SK-N-SH treated with all-trans-retinoic acid at 6 μM for 48 hours (cell line): Measurements from ENCODE around the gene E2F2.

ENCODE experiments used
- ATAC-seq: fragments of 200-7000 bp; cut with Tn5 transposase; 3 replicates; pipeline ENCODE4 v1.9.1; 2020; ENCODE audit warnings: mild to moderate bottlenecking, moderate library complexity
- ARNTL ChIP-seq: fragments of 450-650 bp; formaldehyde crosslinking; IDR thresholded peaks from 2 replicates; pipeline ENCODE4 v1.5.0; 2020; ENCODE audit warnings: low read depth, mild to moderate bottlenecking, moderate library complexity, borderline replicate concordance
- CSDC2 ChIP-seq: fragments of 250-450 bp; sonication (Bioruptor Pico); IDR thresholded peaks from 2 replicates; pipeline ENCODE4 v1.5.0; 2020; ENCODE audit warnings: mild to moderate bottlenecking, moderate library complexity
- ESRRG ChIP-seq: fragments of 250-450 bp; sonication (Bioruptor Pico); IDR thresholded peaks from 2 replicates; pipeline ENCODE4 v1.6.1; 2021; ENCODE audit warnings: mild to moderate bottlenecking
- GLIS3 ChIP-seq: fragments of 250-450 bp; sonication (Bioruptor Pico); IDR thresholded peaks from 2 replicates; pipeline ENCODE4 v1.5.0; 2020; ENCODE audit warnings: mild to moderate bottlenecking, moderate library complexity
- ISL1 ChIP-seq: fragments of 250-450 bp; sonication (Bioruptor Pico); IDR thresholded peaks from 2 replicates; pipeline ENCODE4 v2.1.2; 2022; ENCODE audit warnings: mild to moderate bottlenecking, moderate library complexity
- OSR1 ChIP-seq: fragments of 250-450 bp; sonication (Bioruptor Pico); IDR thresholded peaks from 2 replicates; pipeline ENCODE4 v1.8.0; 2022; ENCODE audit warnings: moderate library complexity, mild to moderate bottlenecking, inconsistent platforms
- PATZ1 ChIP-seq: fragments of 250-450 bp; sonication (Bioruptor Pico); IDR thresholded peaks from 2 replicates; pipeline ENCODE4 v1.8.0; 2020; ENCODE audit warnings: mild to moderate bottlenecking, moderate library complexity, borderline replicate concordance
- POU6F1 ChIP-seq: fragments of 250-450 bp; sonication (Bioruptor Pico); IDR thresholded peaks from 2 replicates; pipeline ENCODE4 v1.8.0; 2021; ENCODE audit warnings: low read depth, mild to moderate bottlenecking, moderate library complexity, borderline replicate concordance
- PPARA ChIP-seq: fragments of 250-450 bp; sonication (Bioruptor Pico); IDR thresholded peaks from 2 replicates; pipeline ENCODE4 v1.5.0; 2020; ENCODE audit warnings: mild to moderate bottlenecking, borderline replicate concordance
- SNAI2 ChIP-seq: fragments of 250-450 bp; sonication (Bioruptor Pico); IDR thresholded peaks from 2 replicates; pipeline ENCODE4 v1.5.0; 2020; ENCODE audit warnings: mild to moderate bottlenecking, moderate library complexity
- TCF4 ChIP-seq: fragments of 250-450 bp; sonication (Bioruptor Pico); IDR thresholded peaks from 2 replicates; pipeline ENCODE4 v1.8.0; 2021; ENCODE audit warnings: mild to moderate bottlenecking, moderate library complexity, borderline replicate concordance
- TOX ChIP-seq: fragments of 250-450 bp; sonication (Bioruptor Pico); IDR thresholded peaks from 2 replicates; pipeline ENCODE4 v1.8.0; 2021; ENCODE audit warnings: mild to moderate bottlenecking, moderate library complexity, borderline replicate concordance
- ZC3H10 ChIP-seq: fragments of 250-450 bp; sonication (Bioruptor Pico); IDR thresholded peaks from 2 replicates; pipeline ENCODE4 v1.5.1; 2021; ENCODE audit warnings: mild to moderate bottlenecking, moderate library complexity
- ZFP3 ChIP-seq: fragments of 250-450 bp; sonication (Bioruptor Pico); IDR thresholded peaks from 2 replicates; pipeline ENCODE4 v1.5.0; 2020; ENCODE audit warnings: mild to moderate bottlenecking, moderate library complexity
- ZFP30 ChIP-seq: fragments of 450-650 bp; formaldehyde crosslinking; IDR thresholded peaks from 2 replicates; pipeline ENCODE4 v1.5.0; 2022; ENCODE audit warnings: mild to moderate bottlenecking, moderate library complexity
- ZNF565 ChIP-seq: fragments of 450-650 bp; formaldehyde crosslinking; conservative IDR thresholded peaks from 2 replicates; pipeline ENCODE4 v1.5.0; 2020; ENCODE audit warnings: low read depth, mild to moderate bottlenecking, moderate library complexity
- ZNF70 ChIP-seq: fragments of 450-650 bp; formaldehyde crosslinking; IDR thresholded peaks from 2 replicates; pipeline ENCODE4 v1.5.0; 2020; ENCODE audit warnings: mild to moderate bottlenecking, moderate library complexity
- ZNF8 ChIP-seq: fragments of 450-650 bp; formaldehyde crosslinking; IDR thresholded peaks from 2 replicates; pipeline ENCODE4 v1.5.0; 2020; ENCODE audit warnings: mild to moderate bottlenecking, moderate library complexity
- TF ChIP-seq, protein P1 (sequence below): fragments of 250-450 bp; sonication (Bioruptor Pico); IDR thresholded peaks from 2 replicates; pipeline ENCODE4 v1.5.1; 2021; ENCODE audit warnings: mild to moderate bottlenecking, moderate library complexity
- TF ChIP-seq, protein P2 (sequence below): fragments of 250-450 bp; sonication (Bioruptor Pico); IDR thresholded peaks from 2 replicates; pipeline ENCODE4 v1.5.0; 2020; ENCODE audit warnings: mild to moderate bottlenecking, moderate library complexity

E2F2 gene

DNA sequence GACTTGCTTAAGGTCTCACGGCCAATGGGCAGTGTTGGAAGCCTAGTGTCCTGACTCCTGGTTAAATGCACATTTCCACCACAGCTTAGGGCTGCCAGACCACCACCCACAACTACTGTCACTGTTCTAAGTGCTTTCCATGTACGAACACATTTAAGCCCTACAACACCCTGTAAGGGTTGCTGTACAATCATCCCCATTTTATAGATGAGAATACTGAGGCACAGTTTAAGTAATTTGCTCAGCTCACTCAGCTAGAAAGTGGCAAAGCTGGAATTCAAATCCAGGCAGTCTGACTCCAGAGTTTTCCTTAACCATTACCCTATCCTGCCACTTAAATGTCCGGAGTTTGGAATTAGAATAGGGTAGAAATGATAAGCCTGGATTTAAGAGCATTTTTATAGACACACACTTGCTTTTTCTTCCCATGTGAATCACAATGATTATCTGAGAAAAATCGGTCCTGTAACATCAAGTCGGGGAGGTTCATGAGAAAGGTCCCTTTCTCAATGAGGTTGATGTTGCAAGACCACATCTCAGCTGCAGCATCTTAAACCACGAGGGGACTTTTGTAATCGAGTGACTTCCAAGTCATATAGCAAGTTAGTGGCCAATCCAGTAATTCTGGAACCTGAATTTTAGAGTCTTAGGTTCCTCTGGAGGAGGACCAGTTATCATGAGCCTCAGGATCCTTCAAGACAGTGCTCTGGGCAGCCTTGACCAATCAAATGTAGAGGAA lies 8.6 kb downstream of the E2F2 start:
- ATAC-seq: no peak
- TF ChIP-seq ZFP30 (CRISPR knock-in tag): no peak
- TF ChIP-seq ZNF565 (CRISPR knock-in tag): no peak
- TF ChIP-seq ISL1 (CRISPR knock-in tag): no peak
- TF ChIP-seq POU6F1 (CRISPR knock-in tag): no peak
- no peak for TF ChIP-seq PATZ1
- no peak for TF ChIP-seq ARNTL (CRISPR knock-in tag)
- no peak for TF ChIP-seq ESRRG (CRISPR knock-in tag)
- TF ChIP-seq TCF4 (CRISPR knock-in tag): no peak
- no peak for TF ChIP-seq ZNF8 (CRISPR knock-in tag)
- TF ChIP-seq, protein P1, sequence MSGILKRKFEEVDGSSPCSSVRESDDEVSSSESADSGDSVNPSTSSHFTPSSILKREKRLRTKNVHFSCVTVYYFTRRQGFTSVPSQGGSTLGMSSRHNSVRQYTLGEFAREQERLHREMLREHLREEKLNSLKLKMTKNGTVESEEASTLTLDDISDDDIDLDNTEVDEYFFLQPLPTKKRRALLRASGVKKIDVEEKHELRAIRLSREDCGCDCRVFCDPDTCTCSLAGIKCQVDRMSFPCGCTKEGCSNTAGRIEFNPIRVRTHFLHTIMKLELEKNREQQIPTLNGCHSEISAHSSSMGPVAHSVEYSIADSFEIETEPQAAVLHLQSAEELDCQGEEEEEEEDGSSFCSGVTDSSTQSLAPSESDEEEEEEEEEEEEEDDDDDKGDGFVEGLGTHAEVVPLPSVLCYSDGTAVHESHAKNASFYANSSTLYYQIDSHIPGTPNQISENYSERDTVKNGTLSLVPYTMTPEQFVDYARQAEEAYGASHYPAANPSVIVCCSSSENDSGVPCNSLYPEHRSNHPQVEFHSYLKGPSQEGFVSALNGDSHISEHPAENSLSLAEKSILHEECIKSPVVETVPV: no peak
- TF ChIP-seq PPARA: no peak
- TF ChIP-seq CSDC2 (CRISPR knock-in tag): no peak
- TF ChIP-seq ZFP3 (CRISPR knock-in tag): no peak
- no peak for TF ChIP-seq ZNF70 (CRISPR knock-in tag)

GRCh38 chr1:23521588-23521987 lies 9.4 kb downstream of the E2F2 start:
- ATAC-seq: peak; percentile 64
- TF ChIP-seq ZNF565 (CRISPR knock-in tag): no peak
- TF ChIP-seq ESRRG (CRISPR knock-in tag): no peak
- no peak for TF ChIP-seq POU6F1 (CRISPR knock-in tag)
- TF ChIP-seq SNAI2 (CRISPR knock-in tag): no peak
- no peak for TF ChIP-seq OSR1
- TF ChIP-seq PATZ1: no peak
- no peak for TF ChIP-seq ZC3H10 (CRISPR knock-in tag)

DNA sequence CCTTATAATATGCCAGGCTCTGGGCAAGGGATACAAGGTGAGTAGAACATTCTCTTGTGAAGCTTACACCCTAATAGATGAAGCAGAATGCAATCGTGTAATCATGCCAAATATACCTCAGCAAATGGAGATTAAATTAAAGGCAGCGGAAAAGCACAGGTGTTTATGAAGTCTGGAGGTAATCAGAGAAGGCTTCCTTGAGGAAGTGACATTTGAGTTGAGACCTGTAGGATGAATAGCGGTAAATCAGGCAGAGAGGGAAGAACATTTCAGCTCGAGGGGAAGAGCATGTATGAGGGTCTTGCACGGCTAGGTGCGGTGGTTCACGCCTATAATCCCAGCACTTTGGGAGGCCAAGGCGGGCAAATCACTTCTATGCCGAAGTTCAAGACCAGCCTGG lies 13.5 kb downstream of the E2F2 start:
- TF ChIP-seq, protein P1: no peak
- TF ChIP-seq ZFP3 (CRISPR knock-in tag) (no peak), SNAI2 (CRISPR knock-in tag) (no peak), ZC3H10 (CRISPR knock-in tag) (no peak), ZNF565 (CRISPR knock-in tag) (no peak), ESRRG (CRISPR knock-in tag) (no peak), PPARA (no peak), GLIS3 (no peak), ZNF70 (CRISPR knock-in tag) (no peak), ARNTL (CRISPR knock-in tag) (no peak), PATZ1 (no peak), TOX (no peak), ZFP30 (CRISPR knock-in tag) (no peak), CSDC2 (CRISPR knock-in tag) (no peak)
- TF ChIP-seq, protein P2, sequence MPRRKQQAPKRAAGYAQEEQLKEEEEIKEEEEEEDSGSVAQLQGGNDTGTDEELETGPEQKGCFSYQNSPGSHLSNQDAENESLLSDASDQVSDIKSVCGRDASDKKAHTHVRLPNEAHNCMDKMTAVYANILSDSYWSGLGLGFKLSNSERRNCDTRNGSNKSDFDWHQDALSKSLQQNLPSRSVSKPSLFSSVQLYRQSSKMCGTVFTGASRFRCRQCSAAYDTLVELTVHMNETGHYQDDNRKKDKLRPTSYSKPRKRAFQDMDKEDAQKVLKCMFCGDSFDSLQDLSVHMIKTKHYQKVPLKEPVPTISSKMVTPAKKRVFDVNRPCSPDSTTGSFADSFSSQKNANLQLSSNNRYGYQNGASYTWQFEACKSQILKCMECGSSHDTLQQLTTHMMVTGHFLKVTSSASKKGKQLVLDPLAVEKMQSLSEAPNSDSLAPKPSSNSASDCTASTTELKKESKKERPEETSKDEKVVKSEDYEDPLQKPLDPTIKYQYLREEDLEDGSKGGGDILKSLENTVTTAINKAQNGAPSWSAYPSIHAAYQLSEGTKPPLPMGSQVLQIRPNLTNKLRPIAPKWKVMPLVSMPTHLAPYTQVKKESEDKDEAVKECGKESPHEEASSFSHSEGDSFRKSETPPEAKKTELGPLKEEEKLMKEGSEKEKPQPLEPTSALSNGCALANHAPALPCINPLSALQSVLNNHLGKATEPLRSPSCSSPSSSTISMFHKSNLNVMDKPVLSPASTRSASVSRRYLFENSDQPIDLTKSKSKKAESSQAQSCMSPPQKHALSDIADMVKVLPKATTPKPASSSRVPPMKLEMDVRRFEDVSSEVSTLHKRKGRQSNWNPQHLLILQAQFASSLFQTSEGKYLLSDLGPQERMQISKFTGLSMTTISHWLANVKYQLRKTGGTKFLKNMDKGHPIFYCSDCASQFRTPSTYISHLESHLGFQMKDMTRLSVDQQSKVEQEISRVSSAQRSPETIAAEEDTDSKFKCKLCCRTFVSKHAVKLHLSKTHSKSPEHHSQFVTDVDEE (CRISPR knock-in tag): no peak
- ATAC-seq: no peak
